Islet precursor cell (in vitro differentiated cells): Measurements from ENCODE around the gene NKG7.
"Not testable (repeated sequence)": the region's sequence is repeated elsewhere in the genome, so short reads cannot be mapped to it uniquely, and the experiment has no call there.

Experiments
- DNase-seq: peaks from one replicate; pipeline ENCODE4 v3.0.0-alpha.2; 2018

The NKG7 gene, protein sequence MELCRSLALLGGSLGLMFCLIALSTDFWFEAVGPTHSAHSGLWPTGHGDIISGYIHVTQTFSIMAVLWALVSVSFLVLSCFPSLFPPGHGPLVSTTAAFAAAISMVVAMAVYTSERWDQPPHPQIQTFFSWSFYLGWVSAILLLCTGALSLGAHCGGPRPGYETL

GRCh38 chr19:51372649-51373504 is at the start of gene NKG7:
NKG7 (minus strand) TSS chr19:51372654; CDS start chr19:51372535, 119 bp downstream.
- no peak for DNase-seq

GRCh38 chr19:51422053-51422448 is 49.6 kb upstream of the NKG7 start:
- peak; percentile 92 for DNase-seq

DNA sequence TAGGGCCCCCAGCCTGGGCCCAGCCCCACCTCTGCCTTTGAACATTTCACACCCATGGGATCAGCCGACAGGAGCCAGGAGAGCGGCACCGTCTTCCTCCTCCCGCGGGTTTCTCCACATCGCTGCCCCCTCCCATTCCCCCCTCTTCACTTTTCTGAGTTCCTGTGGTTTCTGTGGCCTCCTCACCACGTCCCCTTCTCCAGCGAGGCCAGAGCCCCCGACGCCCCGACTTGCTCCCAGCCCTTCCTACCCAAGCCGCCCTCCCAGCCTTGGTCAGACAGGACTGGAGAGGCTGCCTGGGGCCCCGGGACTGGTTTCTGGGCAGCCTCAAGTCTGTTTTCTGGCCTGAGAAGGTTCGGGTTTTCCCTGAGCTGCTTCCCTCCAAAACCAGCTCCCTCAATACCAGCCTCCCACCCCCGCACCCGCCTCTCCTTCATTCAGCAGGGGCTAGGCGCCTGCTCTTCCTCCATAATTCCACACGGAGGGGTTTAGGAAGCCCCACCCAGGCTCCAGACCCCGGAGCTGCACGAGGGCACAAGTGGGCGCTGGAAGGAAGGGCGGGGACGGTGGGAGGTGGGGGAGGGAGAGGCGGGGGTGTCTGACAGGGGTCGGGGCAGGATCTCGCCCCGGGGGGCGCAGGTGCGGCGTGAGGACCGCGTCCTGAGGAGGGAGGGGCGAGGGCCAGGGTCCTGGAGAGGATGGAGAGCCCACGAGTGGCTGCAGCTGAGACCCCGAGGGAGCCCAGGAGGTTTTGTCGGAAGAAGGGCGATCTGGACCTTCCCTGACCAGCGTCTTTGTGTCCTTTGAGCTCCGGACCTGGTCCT is 49.0 kb upstream of the NKG7 start:
- no peak for DNase-seq

DNA sequence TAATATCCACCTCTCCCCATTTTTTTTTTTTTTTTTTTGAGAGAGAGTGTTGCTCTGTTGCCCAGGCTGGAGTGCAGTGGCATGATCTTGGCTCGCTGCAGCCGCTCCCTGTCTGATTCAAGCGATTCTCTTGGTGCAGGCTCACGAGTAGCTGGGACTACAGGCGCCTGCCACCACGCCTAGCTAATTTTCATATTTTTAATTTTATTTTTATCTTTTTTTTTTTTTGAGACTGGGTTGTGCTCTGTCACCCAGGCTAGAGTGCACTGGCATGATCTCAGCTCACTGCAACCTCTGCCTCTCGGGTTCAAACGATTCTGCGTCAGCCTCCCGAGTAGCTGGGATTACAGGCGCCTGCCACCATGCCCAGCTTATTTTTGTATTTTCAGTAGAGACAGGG is 48.1 kb upstream of the NKG7 start:
- not testable (repeated sequence) for DNase-seq

DNA sequence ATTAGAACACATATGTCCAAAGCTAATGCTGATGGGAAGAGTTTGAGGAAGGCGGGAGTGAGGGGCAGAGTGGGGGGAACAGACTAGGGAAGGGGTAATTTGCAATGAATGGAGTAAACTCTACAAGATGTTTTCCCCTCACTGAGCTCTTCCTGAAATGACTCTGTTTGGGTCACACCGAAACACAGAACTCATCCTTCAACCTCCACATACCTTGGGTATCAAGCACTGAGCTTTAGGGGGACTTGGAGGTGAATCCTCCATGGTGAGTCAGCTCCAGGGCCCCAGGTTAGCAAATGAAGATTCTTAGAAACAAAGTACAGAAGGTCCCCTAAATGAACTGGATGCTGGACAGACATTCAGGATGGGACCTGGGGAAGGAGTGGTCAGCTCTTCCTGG is 46.3 kb upstream of the NKG7 start:
- no peak for DNase-seq

DNA sequence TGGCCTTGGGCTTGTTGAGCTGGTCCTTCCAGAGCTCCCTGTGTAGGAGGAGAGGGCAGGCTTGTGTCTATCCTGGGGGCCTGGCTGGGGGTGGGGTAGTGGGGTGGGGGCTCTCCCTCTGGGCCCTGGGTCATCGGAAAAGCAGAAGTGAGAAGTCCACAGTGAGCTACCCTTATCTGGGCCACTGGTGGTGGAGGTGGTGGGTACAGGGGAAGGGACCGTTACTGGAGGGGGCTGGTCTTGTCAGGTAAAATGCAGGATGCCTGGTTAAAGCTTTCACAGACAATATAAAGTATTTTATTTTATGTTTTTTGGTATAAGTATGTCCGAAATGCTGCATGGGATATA is 45.3 kb upstream of the NKG7 start:
- no peak for DNase-seq

- DNase-seq = no peak
These were observed 44.8 kb upstream of the NKG7 start, which contains the start of gene SIGLEC10 for GRCh38 chr19:51417107-51417809. SIGLEC10 (minus strand) TSS chr19:51417642; CDS start chr19:51417581, 61 bp downstream.

DNA sequence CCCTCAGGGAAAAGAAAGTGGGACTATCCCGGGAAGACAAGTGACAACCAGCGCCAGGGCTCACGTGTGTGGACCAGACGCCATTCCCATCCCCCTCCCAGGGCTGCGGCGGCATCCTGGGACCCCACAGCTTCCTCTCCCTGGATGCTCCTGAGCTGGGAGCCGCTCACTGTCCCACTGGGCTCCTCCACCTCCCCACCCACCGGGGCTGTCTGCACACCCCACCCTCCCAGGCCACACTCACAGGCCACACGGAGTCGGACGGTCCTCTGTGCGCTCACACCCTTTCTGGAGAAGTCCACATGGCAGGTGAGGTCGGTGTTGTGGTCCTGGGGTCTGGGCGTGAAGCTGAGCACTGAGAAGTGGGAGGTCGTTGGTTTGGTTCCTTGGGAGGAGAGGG is 44.0 kb upstream of the NKG7 start:
- DNase-seq = not testable (repeated sequence)

DNA sequence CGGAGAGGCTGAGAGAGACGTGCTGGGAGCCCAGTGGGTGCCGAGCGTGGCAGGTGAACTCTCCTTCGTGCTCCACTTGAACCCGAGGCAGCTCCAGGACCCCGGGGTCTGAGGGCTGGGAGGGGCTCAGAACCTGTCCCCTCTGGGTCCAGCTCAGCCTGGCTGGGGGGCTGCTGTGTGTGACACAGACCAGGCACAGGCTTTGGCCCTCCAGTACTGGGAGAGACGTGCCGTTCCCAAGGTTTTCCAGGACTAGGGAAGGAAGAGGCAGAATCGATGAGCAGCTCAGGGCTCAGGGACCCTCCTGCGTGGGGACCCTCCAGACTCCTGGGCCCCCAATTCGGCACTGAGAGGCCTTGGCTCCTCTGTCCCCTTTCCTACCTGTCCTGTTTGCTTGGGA is 42.7 kb upstream of the NKG7 start:
- no peak for DNase-seq

GRCh38 chr19:51410950-51411748 is 38.7 kb upstream of the NKG7 start:
- DNase-seq = no peak

- peak; percentile 68 for DNase-seq
These were observed 35.2 kb upstream of the NKG7 start for GRCh38 chr19:51407511-51408131.

DNA sequence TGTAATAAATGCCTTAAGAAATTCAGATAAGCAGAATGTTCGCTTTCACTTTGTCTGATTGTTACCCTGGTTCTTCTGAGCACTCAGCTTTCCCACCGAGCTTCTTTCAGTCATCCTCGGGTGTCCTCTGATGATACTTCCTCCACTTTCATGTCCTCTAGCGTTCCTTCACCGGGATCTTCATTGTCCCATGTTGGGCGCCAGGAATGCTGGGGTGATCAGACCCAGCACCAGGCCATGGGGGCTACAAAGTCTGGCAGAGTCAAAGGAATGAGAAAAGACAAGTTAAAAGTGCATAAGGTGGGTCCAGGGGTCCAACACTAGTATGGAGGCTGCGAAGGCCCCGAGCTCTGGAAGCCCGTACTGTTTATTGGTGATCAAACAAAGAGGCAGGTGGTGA is 29.7 kb upstream of the NKG7 start:
- no peak for DNase-seq

- not testable (repeated sequence) for DNase-seq
These were observed 27.5 kb upstream of the NKG7 start for GRCh38 chr19:51399936-51400335.

- no peak for DNase-seq
These were observed 26.8 kb upstream of the NKG7 start for GRCh38 chr19:51399231-51399630.

DNA sequence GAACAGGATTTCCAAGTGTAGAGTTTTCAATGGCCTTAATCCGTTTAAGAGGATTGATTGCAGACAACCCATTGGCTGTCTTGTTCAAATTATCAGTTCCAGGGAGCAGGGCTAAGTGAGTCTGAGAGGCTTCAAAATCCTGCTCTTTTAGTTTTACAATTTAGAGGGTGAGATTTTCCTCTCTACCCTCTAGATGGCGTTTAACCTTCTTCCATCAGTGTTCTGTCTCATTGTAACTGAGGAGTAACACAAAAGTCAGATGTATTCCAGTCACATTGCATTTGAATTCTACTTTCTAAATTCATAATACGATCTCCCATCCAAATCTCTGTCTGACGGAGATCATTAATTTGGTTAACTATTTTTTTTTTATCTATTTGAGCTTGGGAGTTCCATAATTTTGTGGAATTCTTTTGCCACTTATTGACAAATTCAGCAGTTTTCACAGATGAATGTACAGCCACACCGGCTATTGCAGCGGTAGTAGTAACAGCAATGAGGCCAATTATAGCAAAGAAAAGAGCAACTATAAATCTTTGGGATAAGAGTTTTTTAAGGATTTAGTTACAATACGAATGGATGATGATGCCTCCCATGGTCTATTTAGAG is 25.7 kb upstream of the NKG7 start:
- no peak for DNase-seq

GRCh38 chr19:51397453-51397852 is 25.0 kb upstream of the NKG7 start:
- not testable (repeated sequence) for DNase-seq

DNA sequence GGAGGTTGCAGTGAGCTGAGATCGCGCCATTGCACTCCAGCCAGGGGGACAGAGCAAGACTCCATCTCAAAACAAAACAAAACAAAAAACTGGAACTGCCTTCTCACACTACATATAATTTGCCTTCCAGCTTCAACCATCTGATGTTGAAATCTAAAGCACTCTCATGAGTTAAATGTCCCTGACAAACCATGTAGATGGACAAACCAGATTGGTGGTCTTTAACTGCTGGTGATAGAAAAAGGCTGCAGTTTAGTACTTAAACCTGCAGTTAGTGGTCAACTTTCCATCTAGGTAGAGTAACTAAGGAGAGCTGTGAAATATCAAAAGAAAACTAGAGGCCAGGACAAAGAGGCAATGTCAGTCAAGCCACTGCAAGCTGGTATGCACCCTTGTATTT is 23.7 kb upstream of the NKG7 start:
- no peak for DNase-seq

DNA sequence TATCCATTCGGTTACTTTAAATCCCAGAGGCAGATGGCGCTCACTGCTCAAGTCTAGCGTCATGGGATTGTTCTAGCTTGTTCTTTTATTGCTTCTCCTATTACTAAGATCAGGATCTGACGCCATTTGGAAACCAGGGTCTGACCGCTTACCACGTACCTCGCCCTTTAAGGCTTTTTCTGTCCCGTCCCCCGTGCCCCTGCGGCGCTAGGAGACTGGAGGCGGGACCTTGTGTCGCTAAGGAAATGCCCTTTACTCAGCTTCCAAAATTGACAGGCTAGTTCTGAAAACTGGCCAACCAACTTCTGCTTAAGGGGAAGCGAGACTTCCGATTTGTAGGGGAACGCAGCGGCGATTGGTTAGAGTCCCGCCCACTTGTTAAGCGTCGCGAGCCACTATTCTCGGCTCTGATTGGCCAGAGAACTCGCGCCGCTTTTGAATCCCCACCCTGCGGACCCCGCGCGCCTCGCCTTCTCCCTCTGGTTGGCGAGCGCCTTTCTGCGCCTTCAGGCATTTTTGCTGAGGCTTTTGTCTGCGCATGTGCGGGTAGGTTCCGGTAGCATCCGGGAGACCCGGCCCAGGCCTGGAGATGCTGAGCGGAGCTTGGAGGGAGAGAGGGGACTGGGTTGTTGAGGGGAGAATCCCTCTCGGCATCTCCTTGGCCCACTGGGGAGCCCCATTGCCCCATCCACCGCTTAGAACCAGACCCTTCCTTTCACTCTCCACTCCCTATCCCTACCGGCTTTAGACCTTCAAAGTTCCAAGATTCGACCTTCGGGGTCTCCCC is 21.8 kb upstream of the NKG7 start:
- peak; percentile 99 for DNase-seq

- no peak for DNase-seq
These were observed 20.2 kb upstream of the NKG7 start for GRCh38 chr19:51392701-51393100.

DNA sequence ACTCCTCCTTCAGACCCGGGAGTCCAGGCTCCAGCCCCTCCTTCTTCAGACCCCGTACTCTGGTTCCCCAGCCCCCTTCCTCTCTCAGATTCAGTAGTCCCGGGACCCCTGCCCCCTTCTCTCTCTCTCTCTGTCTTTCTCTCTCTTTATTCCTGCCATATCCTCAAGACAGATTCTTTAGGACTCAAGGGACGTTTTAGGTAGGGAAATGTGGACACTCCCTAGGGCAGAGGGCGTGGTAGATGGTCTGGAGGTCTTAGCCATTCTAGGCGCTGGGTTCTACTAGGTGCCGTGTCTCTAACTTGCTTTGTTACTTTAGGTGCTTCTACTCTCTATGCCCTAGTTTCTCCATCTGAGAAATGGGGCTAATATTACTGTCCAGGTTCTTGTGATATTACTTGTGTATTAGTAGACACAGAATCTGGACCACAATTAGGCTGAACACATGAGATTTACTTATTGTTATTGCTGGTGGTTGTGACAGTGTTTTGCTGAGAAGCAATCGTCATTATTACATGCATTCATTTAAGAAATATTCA is 18.7 kb upstream of the NKG7 start:
- DNase-seq = no peak
